ENCODE data around the gene MED26. TPM values are rescaled to one million over a fixed set of nuclear protein-coding genes. Genes with fewer than 3 reads are reported as not detected.

MED26 gene
- total RNA-seq, 4 donors from 2014 or later = 4.4 to 12.9 (median 8.4) TPM

GRCh38 chr19:16588824-16589577 is 39.0 kb downstream of the MED26 start:
- intact Hi-C loops (cut with DNase I) = no loop called here
- TF ChIP-seq POLR2A (IDR thresholded peaks at IDR 0.05) = no peak
- TF ChIP-seq, protein P1, sequence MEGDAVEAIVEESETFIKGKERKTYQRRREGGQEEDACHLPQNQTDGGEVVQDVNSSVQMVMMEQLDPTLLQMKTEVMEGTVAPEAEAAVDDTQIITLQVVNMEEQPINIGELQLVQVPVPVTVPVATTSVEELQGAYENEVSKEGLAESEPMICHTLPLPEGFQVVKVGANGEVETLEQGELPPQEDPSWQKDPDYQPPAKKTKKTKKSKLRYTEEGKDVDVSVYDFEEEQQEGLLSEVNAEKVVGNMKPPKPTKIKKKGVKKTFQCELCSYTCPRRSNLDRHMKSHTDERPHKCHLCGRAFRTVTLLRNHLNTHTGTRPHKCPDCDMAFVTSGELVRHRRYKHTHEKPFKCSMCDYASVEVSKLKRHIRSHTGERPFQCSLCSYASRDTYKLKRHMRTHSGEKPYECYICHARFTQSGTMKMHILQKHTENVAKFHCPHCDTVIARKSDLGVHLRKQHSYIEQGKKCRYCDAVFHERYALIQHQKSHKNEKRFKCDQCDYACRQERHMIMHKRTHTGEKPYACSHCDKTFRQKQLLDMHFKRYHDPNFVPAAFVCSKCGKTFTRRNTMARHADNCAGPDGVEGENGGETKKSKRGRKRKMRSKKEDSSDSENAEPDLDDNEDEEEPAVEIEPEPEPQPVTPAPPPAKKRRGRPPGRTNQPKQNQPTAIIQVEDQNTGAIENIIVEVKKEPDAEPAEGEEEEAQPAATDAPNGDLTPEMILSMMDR (IDR thresholded peaks at IDR 0.05) = no peak

GRCh38 chr19:16587833-16588823 is 39.9 kb downstream of the MED26 start:
- Histone ChIP-seq H3K36me3 (no peaks in the 10 kb centered on the region), H3K27me3 (no peaks in the 10 kb centered on the region), H3K27ac (no peak overlapping the region), H3K4me3 (replicated peaks in 1 of 3) (no peak overlapping the region), H3K4me1 (peaks cover 53 to 84% of the 10 kb centered on the region in 2 donors), H3K9me3 (no peaks in the 10 kb centered on the region)
- WGBS, 2 donors = 30 to 42% methylated on average over 17 to 26 of the region's 26 CpGs
- TF ChIP-seq POLR2A (IDR thresholded peaks at IDR 0.05) = no peak
- TF ChIP-seq, protein P1 (IDR thresholded peaks at IDR 0.05) = no peak
- intact Hi-C loops (cut with DNase I) = no loop called here
- DNase-seq = no peak

More at GRCh38 chr19:16588824-16589577, 39.0 kb downstream of the MED26 start:
- Histone ChIP-seq H3K4me1 (peaks cover 48 to 84% of the 10 kb centered on the region in 2 donors), H3K27me3 (no peaks in the 10 kb centered on the region), H3K27ac (no peak overlapping the region), H3K36me3 (no peaks in the 10 kb centered on the region), H3K4me3 (replicated peaks in 1 of 3) (no peak overlapping the region), H3K9me3 (no peaks in the 10 kb centered on the region)
- DNase-seq = no peak
- 48 to 59% methylated on average over 10 to 11 of the region's 11 CpGs for WGBS, 2 donors

DNA sequence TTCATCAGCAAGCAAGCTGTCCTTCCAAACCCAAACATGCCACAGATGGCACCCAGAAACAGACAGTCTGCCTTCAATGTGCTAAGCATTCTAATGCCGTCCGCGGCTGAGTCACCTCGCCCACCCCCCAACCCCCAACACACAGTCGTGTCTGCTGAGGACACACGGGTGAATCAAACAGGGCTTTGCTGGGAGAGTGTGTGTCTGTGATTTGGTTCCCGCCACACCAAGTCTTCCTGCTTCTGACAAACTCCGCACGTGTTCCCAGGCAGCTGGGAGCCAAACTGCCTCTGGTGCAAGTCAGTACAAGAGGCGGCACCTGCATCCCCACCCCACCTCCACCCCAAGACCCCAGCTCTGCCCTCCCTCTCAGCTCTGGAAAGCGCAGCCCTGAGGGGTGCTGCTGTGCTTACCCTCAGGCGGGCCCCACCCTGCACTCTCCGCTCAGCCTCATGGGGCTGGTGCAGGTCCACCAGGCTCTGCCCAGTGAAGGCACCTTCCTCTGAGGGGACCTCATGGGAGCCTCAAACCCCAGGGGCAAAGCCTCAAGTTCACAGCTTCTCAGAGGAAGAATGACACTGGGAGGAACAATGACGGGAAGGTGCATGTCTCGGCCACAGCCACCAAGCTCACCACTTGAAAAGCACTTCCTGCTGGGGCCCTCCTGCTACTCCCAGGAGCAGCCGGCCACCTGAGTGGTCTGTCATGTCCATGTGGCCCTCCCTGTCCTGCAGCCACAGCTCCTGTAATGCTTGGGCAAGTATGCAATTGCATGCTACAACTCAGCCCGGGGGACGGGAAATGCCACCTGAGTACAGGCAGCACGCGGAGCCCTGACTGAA is 40.8 kb downstream of the MED26 start:
- no peaks in the 10 kb centered on the region for H3K9me3 ChIP-seq
- H3K27me3 ChIP-seq = no peaks in the 10 kb centered on the region
- H3K36me3 ChIP-seq = no peaks in the 10 kb centered on the region
- TF ChIP-seq POLR2A (IDR thresholded peaks at IDR 0.05) = no peak
- TF ChIP-seq, protein P1 (IDR thresholded peaks at IDR 0.05) = no peak
- H3K27ac ChIP-seq = no peak overlapping the region
- H3K4me1 ChIP-seq = peaks cover 53 to 84% of the 10 kb centered on the region in 2 donors
- 26 to 28% methylated on average over 13 to 14 of the region's 20 CpGs for WGBS, 2 donors
- DNase-seq = peak; percentile 44 to 51
- intact Hi-C loops (cut with DNase I) = no loop called here
- no peak overlapping the region for H3K4me3 ChIP-seq (replicated peaks in 1 of 3)

GRCh38 chr19:16586477-16586871 is 41.5 kb downstream of the MED26 start:
- DNase-seq = no peak
- Histone ChIP-seq H3K36me3 (no peaks in the 10 kb centered on the region), H3K4me1 (peaks cover 46 to 84% of the 10 kb centered on the region in 2 donors), H3K9me3 (no peaks in the 10 kb centered on the region), H3K27ac (no peak overlapping the region), H3K27me3 (no peaks in the 10 kb centered on the region), H3K4me3 (replicated peaks in 1 of 3) (no peak overlapping the region)
- 53 to 81% methylated on average over 5 to 9 of the region's 9 CpGs for WGBS, 2 donors
- intact Hi-C loops (cut with DNase I) = no loop called here
- TF ChIP-seq POLR2A (IDR thresholded peaks at IDR 0.05) = no peak
- TF ChIP-seq, protein P1 (IDR thresholded peaks at IDR 0.05) = no peak
